Measurements from ENCODE around the gene ACTR1A.
"Not testable (repeated sequence)": the region's sequence is repeated elsewhere in the genome, so short reads cannot be mapped to it uniquely, and the experiment has no call there.

ACTR1A gene

GRCh38 chr10:102484021-102484420 lies 18.5 kb downstream of the ACTR1A start:
- DNase-seq (ENCODE audit: low spot score), result no peak

- no peak for DNase-seq (ENCODE audit: low spot score)
Measured at GRCh38 chr10:102480396-102480795, 22.1 kb downstream of the ACTR1A start.

GRCh38 chr10:102479651-102480050 lies 22.9 kb downstream of the ACTR1A start:
- no peak for DNase-seq (ENCODE audit: low spot score)

- DNase-seq (ENCODE audit: low spot score), result no peak
Measured at GRCh38 chr10:102476466-102477141, 25.9 kb downstream of the ACTR1A start.

GRCh38 chr10:102475451-102476040 lies 27.0 kb downstream of the ACTR1A start:
- DNase-seq (ENCODE audit: low spot score), result no peak

- DNase-seq (ENCODE audit: low spot score), result no peak
Measured at GRCh38 chr10:102473445-102474331, 28.8 kb downstream of the ACTR1A start.

GRCh38 chr10:102470579-102471546 lies 31.6 kb downstream of the ACTR1A start:
- no peak for DNase-seq (ENCODE audit: low spot score)

GRCh38 chr10:102468683-102469082 lies 33.8 kb downstream of the ACTR1A start:
- no peak for DNase-seq (ENCODE audit: low spot score)

GRCh38 chr10:102467971-102468438 lies 34.5 kb downstream of the ACTR1A start:
- no peak for DNase-seq (ENCODE audit: low spot score)

GRCh38 chr10:102467318-102467717 lies 35.2 kb downstream of the ACTR1A start:
- DNase-seq (ENCODE audit: low spot score), result no peak

- DNase-seq (ENCODE audit: low spot score), result no peak
Measured at GRCh38 chr10:102465466-102465865, 37.0 kb downstream of the ACTR1A start.

GRCh38 chr10:102463983-102464382 lies 38.5 kb downstream of the ACTR1A start:
- no peak for DNase-seq (ENCODE audit: low spot score)

- no peak for DNase-seq (ENCODE audit: low spot score)
Measured at GRCh38 chr10:102462512-102463054, 39.9 kb downstream of the ACTR1A start.

- DNase-seq (ENCODE audit: low spot score), result peak; percentile 90
Measured at GRCh38 chr10:102461187-102462054, 41.1 kb downstream of the ACTR1A start.

- DNase-seq (ENCODE audit: low spot score), result no peak
Measured at GRCh38 chr10:102460836-102461186, 41.7 kb downstream of the ACTR1A start.

GRCh38 chr10:102458656-102459055 lies 43.9 kb downstream of the ACTR1A start:
- no peak for DNase-seq (ENCODE audit: low spot score)

GRCh38 chr10:102457591-102458150 lies 44.8 kb downstream of the ACTR1A start:
- no peak for DNase-seq (ENCODE audit: low spot score)

GRCh38 chr10:102455893-102456471 lies 46.5 kb downstream of the ACTR1A start:
- DNase-seq (ENCODE audit: low spot score), result no peak

- DNase-seq (ENCODE audit: low spot score), result not testable (repeated sequence)
Measured at GRCh38 chr10:102454662-102455487, 47.6 kb downstream of the ACTR1A start.
